GM12878 (cell line): ENCODE results near the gene SIDT2. TPM values are rescaled to one million over a fixed set of nuclear protein-coding genes. Genes with fewer than 3 reads are reported as not detected.
A peak's percentile ranks its signal among the peaks of the same experiment; 100 is the strongest.

Experiments
- ASH2L ChIP-seq: fragments of 300-600, 200-600 bp; sonication (generic); IDR thresholded peaks from 2 replicates; pipeline ENCODE4 v1.6.1; 2017; ENCODE audit warnings: low read depth, mild to moderate bottlenecking, borderline replicate concordance
- ATF7 ChIP-seq: fragments of 450-650 bp; IDR thresholded peaks from 2 replicates; pipeline ENCODE4 v1.6.1; 2016; ENCODE audit warnings: low read depth, mild to moderate bottlenecking
- BCL11A ChIP-seq: IDR thresholded peaks from 2 replicates; pipeline ENCODE4 v1.6.1; 2011; ENCODE audit warnings: low read depth, low read length
- BHLHE40 ChIP-seq, 2 experiments: fragments of 450-650 bp in 1 of 2; IDR thresholded peaks; 2 replicates each; pipeline ENCODE4 v1.6.1; 2011 to 2017; ENCODE audit warnings: low read depth in 2 of 2, borderline replicate concordance in 1 of 2, improper control_type of control experiment in 1 of 2, low read length in 1 of 2, mild to moderate bottlenecking in 1 of 2
- CBX3 ChIP-seq: fragments of 200-600 bp; sonication (generic); IDR thresholded peaks from 2 replicates; pipeline ENCODE4 v1.6.1; 2016; ENCODE audit warnings: low read depth, borderline replicate concordance
- EED ChIP-seq: sonication (generic); IDR thresholded peaks from 2 replicates; pipeline ENCODE4 v1.6.1; 2016; ENCODE audit warnings: antibody characterized with exemption, low read depth
- GATAD2B ChIP-seq: fragments of 450-650 bp; conservative IDR thresholded peaks from 2 replicates; pipeline ENCODE4 v1.6.1; 2017; ENCODE audit warnings: low read depth, mild to moderate bottlenecking, moderate library complexity
- HDAC2 ChIP-seq: fragments of 200-600 bp; sonication (generic); IDR thresholded peaks from 2 replicates; pipeline ENCODE4 v1.6.1; 2017
- IRF3 ChIP-seq: fragments of 450-650 bp; IDR thresholded peaks from 2 replicates; pipeline ENCODE4 v1.6.1; 2014; ENCODE audit warnings: mild to moderate bottlenecking
- IRF5 ChIP-seq: fragments of 450-650 bp; IDR thresholded peaks from 2 replicates; pipeline ENCODE4 v1.6.1; 2017; ENCODE audit warnings: borderline replicate concordance
- JUNB ChIP-seq: IDR thresholded peaks from 2 replicates; pipeline ENCODE4 v1.6.1; 2016; ENCODE audit warnings: antibody characterized with exemption, mild to moderate bottlenecking
- KDM1A ChIP-seq: fragments of 200-600 bp; sonication (generic); IDR thresholded peaks from 2 replicates; pipeline ENCODE4 v1.6.1; 2016; ENCODE audit warnings: borderline replicate concordance
- KLF5 ChIP-seq: fragments of 450-650 bp; IDR thresholded peaks from 2 replicates; pipeline ENCODE4 v1.6.1; 2014; ENCODE audit warnings: mild to moderate bottlenecking; ENCODE audit not compliant: partially characterized antibody
- MEF2A ChIP-seq: IDR thresholded peaks from 2 replicates; pipeline ENCODE4 v1.6.1; 2011; ENCODE audit warnings: low read depth, mild to moderate bottlenecking, low read length, moderate library complexity; ENCODE audit not compliant: insufficient read depth
- MEF2B ChIP-seq: fragments of 450-650 bp; IDR thresholded peaks from 2 replicates; pipeline ENCODE4 v1.6.1; 2018; ENCODE audit warnings: mild to moderate bottlenecking, moderate library complexity; ENCODE audit not compliant: partially characterized antibody, poor library complexity, severe bottlenecking
- MTA2 ChIP-seq: fragments of 450-650 bp; IDR thresholded peaks from 2 replicates; pipeline ENCODE4 v1.6.1; 2016; ENCODE audit warnings: low read depth, mild to moderate bottlenecking, moderate library complexity
- MXI1 ChIP-seq: fragments of 150-350 bp; IDR thresholded peaks from 2 replicates; pipeline ENCODE4 v1.6.1; 2011; ENCODE audit warnings: low read depth, mild to moderate bottlenecking, inconsistent platforms, low read length, improper control_type of control experiment
- NFYA ChIP-seq: IDR thresholded peaks from 2 replicates; pipeline ENCODE4 v1.6.1; 2011; ENCODE audit warnings: low read depth, mild to moderate bottlenecking, low read length, improper control_type of control experiment, borderline replicate concordance
- NRF1 ChIP-seq: conservative IDR thresholded peaks from 2 replicates; pipeline ENCODE4 v1.6.1; 2011; ENCODE audit warnings: mild to moderate bottlenecking, low read depth, low read length, improper control_type of control experiment
- PML ChIP-seq: IDR thresholded peaks from 2 replicates; pipeline ENCODE4 v1.6.1; 2012; ENCODE audit warnings: low read length, inconsistent platforms
- POLR2A ChIP-seq: IDR thresholded peaks from 2 replicates; pipeline ENCODE4 v1.6.1; 2011; ENCODE audit warnings: low read depth, mild to moderate bottlenecking, low read length
- POU2F2 ChIP-seq: IDR thresholded peaks from 3 replicates; pipeline ENCODE4 v1.6.1; 2011; ENCODE audit warnings: low read depth, mild to moderate bottlenecking, low read length, borderline replicate concordance
- RB1 ChIP-seq: fragments of 450-650 bp; formaldehyde crosslinking; IDR thresholded peaks from 2 replicates; pipeline ENCODE4 v1.6.1; 2017; ENCODE audit warnings: mild to moderate bottlenecking, borderline replicate concordance
- RELA ChIP-seq: fragments of 450-650 bp; IDR thresholded peaks from 2 replicates; pipeline ENCODE4 v1.8.0; 2014; ENCODE audit warnings: borderline replicate concordance; ENCODE audit not compliant: partially characterized antibody
- RELB ChIP-seq: fragments of 450-650 bp; IDR thresholded peaks from 2 replicates; pipeline ENCODE4 v1.6.1; 2017; ENCODE audit warnings: low read depth, mild to moderate bottlenecking, moderate library complexity
- SMARCA5 ChIP-seq: fragments of 450-650 bp; IDR thresholded peaks from 2 replicates; pipeline ENCODE4 v1.6.1; 2017; ENCODE audit warnings: mild to moderate bottlenecking
- SPI1 ChIP-seq: IDR thresholded peaks from 2 replicates; pipeline ENCODE4 v1.6.1; 2011; ENCODE audit warnings: low read depth, mild to moderate bottlenecking, low read length, moderate library complexity, borderline replicate concordance; ENCODE audit not compliant: insufficient read depth
- SRF ChIP-seq, 2 experiments: IDR thresholded peaks; 2 replicates each; pipeline ENCODE4 v1.6.1; 2011; ENCODE audit warnings: low read depth in 2 of 2, low read length in 2 of 2, mild to moderate bottlenecking in 1 of 2, moderate library complexity in 1 of 2
- ZNF207 ChIP-seq: fragments of 450-650 bp; IDR thresholded peaks from 2 replicates; pipeline ENCODE4 v1.6.1; 2014; ENCODE audit warnings: antibody characterized with exemption, mild to moderate bottlenecking, borderline replicate concordance
- ZSCAN29 ChIP-seq: fragments of 450-650 bp; IDR thresholded peaks from 2 replicates; pipeline ENCODE4 v1.6.1; 2017; ENCODE audit warnings: mild to moderate bottlenecking, moderate library complexity
- polyA plus RNA-seq, 11 experiments: library from polyadenylated mRNA; depleted of rRNA in 4 of 11; unstranded in 6 of 11; stranded (reverse) in 5 of 11; fragments of >200 nt; fragmentation: Nextera tagmentation in 4 of 11; fragmentation: Illumina TruSeq in 1 of 11; extraction: Ambion mirVana in 4 of 11; extraction: Trizol in 1 of 11; gene quantifications; 1 replicate in 1 of 11; 2 replicates in 10 of 11; pipeline versions ENCODE4 v1.2.1 to v1.2.3, GENCODE V29; 2011 to 2016; ENCODE audit warnings: inconsistent platforms in 2 of 11, missing spikeins in 2 of 11, low read depth in 1 of 11
- total RNA-seq, 4 experiments: library from RNA; depleted of rRNA in 3 of 4; stranded (reverse); fragments of >200 nt in 3 of 4; fragmentation: Illumina TruSeq in 1 of 4; extraction: Trizol in 1 of 4; gene quantifications; 2 replicates each; pipeline versions ENCODE4 v1.2.1 to v1.2.3, GENCODE V29; 2013 to 2021

Gene SIDT2
- total and polyA plus RNA-seq, 10 of the 15 experiments (the other 5 are each of a cell fraction or from before 2014, with no cell fraction given), result 4.9 to 23.9 (median 10.3) TPM

- TF ChIP-seq KLF5 (no peak), ATF7 (no peak), HDAC2 (no peak), BHLHE40 (IDR thresholded peaks at IDR 0.05; ENCODE audit: borderline replicate concordance in 1 of 2, low read depth in 2 of 2, low read length in 1 of 2) (peak in 1 of 2 experiments; percentile 36; a peak in 2 of 4 replicates), IRF3 (no peak), RELA (no peak), POLR2A (0 out of 2 replicates have a peak, but pooled peaks have one; percentile 23), SPI1 (no peak), KDM1A (no peak), RELB (peak; percentile 43; the same call in 1 of the 2 replicates), MXI1 (no peak; the same call in 1 of the 2 replicates), NFYA (no peak), GATAD2B (no peak; the same call in 1 of the 2 replicates), SRF (IDR thresholded peaks at IDR 0.05; ENCODE audit: low read depth in 2 of 2, low read length in 2 of 2) (no peak), ASH2L (no peak), JUNB (peak; percentile 60), CBX3 (no peak), BCL11A (peak; percentile 56), ZSCAN29 (no peak), ZNF207 (peak; percentile 18; the same call in 1 of the 2 replicates), PML (no peak), IRF5 (no peak), POU2F2 (no peak), NRF1 (no peak), EED (peak; percentile 55; the same call in 1 of the 2 replicates), MEF2B (peak; percentile 93), MTA2 (peak; percentile 70; the same call in 1 of the 2 replicates), RB1 (no peak), MEF2A (no peak), SMARCA5 (no peak)
These were observed 51.9 kb downstream of the SIDT2 start (continued) for GRCh38 chr11:117230286-117230961.
